Raji (cell line): ENCODE results near the gene ZDHHC1.

Experiments used
- POLR2A ChIP-seq: IDR thresholded peaks from 2 replicates; pipeline ENCODE4 v1.6.1; 2011; ENCODE audit warnings: low read depth, low read length, control low read depth; ENCODE audit not compliant: insufficient read depth

ZDHHC1 gene

DNA sequence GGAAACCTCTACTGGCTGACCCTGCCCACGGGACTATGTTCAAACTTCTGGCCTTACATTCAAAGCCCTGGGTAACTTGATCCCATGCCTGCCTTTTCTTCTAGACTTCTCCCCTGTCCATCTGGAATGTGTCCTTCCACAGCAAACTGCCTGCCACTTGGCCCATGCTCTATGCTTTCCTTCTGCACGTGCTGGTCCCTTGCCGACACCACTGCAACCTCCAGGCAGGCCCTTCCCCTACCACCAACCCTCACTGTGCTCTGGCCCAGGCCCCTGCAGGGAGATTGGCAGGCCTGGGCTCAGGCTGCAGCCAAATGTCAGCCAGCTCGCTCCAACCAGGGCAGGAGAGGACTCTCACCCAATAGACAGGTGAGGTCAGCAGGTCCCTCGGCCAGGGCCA lies 25.6 kb upstream of the ZDHHC1 start:
- TF ChIP-seq POLR2A: no peak

DNA sequence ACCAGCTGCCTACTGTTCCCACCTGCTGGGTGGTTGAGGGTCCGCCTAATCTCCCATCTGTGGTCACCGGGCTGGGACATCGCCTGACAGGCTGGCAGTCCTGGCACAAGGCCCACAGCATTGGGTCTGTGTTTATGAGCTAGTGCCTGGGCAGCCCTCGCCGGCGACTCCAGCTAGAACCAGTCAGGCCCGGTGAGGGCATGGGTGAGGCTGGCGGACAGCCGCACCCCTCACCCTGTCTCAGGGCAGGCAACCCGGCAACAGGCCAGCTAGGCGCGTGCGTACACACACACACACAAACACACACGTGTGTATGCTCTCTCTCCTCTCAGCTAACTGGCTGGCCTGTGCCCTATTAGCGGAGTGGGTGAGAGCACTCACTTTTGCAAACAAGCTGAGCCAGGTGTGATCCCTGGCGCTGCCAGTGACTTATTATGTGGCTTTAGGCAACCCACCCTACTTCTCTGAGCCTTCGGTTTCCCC lies 25.0 kb upstream of the ZDHHC1 start:
- TF ChIP-seq POLR2A: no peak

DNA sequence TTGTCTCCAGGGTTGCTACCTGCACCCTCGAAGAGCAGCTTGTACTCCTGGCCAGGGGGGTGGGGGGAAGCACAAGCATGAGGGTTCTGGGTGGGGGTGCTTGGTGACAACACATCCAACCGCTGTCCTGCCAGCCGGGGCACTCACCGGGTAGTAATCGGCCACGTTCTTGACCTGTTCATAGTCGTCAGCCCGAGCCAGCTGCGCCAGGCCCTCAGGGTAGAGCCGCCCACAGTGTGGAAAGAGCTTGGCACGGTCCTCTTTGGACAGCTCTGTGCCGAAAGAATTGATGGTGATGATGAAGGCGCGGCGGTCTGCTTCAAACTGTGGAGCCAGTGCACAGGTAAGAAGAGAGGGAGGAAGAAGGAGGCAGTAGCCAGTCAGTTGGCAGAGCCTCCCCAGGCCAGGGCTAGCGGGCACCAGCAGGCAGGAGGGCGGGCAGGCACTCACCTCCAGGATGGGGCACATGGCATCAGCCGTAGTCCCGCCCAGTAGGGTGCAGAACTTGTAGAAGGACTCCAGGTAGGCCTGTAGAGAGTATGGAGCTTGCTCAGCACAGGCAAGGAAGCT lies 22.6 kb upstream of the ZDHHC1 start:
- no peak for TF ChIP-seq POLR2A

DNA sequence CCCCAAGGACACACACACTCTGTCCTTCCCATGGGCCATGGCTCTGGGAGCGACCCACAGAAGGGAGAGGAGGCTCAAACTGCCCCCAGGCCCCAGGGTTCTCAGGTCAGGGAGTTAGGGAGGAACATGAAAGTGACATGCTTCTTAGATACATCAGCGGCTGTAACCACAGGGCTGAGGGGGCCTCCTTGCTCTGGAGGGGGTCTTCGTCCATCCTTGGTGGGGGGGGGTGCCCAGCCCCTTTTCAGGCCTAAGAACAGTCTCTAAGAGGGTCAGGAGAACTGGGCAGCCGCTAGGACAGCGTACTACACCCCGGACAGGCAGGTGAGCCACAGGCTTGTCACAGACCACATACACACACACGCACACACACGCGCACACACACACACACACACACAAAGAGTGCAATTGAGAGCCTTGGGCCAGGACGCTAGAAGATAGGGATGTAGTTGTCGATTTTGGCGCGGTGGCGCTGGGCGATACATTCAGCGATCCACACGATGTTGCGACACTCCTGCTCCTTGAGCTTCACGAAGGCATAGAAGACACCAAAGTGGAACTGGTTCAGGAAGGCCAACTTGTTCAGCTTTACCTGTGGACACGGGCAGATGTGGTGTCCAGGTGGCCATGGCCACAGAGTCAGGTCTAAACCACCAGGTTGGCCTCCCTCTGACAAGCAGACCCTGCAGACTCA lies 22.0 kb upstream of the ZDHHC1 start:
- no peak for TF ChIP-seq POLR2A

DNA sequence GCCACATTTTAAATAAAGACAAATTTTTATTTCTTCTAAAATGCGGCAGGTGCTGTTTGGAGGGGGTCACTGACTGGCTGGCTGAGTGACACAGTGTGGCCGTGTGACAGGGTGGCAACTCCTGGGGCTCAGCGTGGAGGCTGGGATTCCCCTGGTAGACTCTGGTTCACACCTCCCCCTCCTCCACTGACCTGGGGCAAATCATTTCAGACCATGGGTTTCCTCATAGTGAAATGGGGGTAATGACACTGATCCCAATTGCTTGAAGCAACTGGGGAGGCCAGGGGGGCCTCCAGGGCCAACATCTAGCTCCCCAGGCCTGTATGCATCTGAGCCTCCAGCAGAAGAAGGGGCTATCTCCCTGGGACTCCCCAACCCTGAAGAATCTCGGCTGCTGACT lies 21.2 kb upstream of the ZDHHC1 start:
- TF ChIP-seq POLR2A: no peak

DNA sequence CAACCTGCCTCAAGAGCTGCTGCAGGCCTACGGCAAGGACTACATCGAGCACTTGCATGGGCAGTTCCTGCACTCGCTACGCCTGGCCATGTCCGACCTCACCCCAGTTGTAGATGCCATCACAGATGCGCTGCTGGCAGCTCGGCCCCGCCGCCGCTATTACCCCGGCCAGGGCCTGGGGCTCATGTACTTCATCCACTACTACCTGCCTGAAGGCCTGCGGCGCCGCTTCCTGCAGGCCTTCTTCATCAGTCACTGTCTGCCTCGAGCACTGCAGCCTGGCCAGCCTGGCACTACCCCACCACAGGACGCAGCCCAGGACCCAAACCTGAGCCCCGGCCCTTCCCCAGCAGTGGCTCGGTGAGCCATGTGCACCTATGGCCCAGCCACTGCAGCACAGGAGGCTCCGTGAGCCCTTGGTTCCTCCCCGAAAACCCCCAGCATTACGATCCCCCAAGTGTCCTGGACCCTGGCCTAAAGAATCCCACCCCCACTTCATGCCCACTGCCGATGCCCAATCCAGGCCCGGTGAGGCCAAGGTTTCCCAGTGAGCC lies 20.4 kb upstream of the ZDHHC1 start:
- no peak for TF ChIP-seq POLR2A

DNA sequence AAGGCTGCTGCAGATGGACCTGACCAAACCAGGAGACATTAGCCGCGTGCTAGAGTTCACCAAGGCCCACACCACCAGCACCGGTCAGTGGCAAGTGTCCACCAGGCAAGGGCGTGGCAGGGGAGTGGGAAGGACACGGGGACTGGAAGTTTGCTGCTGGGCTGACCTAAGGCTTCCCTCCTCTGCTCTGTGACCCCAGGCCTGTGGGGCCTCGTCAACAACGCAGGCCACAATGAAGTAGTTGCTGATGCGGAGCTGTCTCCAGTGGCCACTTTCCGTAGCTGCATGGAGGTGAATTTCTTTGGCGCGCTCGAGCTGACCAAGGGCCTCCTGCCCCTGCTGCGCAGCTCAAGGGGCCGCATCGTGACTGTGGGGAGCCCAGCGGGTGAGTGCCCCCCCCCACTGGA lies 19.5 kb upstream of the ZDHHC1 start:
- no peak for TF ChIP-seq POLR2A

DNA sequence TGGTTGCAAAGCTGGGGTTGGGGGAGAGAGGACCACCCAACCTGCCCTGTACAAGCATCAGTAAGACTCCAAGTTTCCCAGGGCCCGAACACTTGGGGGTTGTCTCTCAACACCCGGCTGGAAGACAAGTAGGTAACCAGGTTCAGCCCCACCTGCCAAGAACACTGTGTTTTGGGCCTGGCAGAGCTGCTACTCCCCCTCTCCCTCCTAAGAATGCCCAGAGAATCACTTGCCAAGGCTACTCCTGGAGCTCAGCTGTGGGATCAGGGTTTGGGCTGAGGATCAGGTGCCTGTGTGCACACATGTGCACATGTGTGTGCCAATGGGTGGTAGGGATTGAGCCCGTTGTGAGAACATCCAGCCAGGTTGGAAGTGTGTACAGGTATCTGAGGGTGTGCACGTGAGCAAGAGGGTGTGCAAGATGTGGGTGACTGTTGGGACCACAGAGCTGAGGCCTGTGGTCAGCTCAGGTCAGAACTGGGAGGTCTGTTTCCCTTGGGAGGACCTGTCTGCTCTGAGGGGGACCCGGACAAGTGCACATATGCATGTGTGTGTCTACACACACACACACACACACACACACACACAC lies 16.9 kb upstream of the ZDHHC1 start:
- no peak for TF ChIP-seq POLR2A

DNA sequence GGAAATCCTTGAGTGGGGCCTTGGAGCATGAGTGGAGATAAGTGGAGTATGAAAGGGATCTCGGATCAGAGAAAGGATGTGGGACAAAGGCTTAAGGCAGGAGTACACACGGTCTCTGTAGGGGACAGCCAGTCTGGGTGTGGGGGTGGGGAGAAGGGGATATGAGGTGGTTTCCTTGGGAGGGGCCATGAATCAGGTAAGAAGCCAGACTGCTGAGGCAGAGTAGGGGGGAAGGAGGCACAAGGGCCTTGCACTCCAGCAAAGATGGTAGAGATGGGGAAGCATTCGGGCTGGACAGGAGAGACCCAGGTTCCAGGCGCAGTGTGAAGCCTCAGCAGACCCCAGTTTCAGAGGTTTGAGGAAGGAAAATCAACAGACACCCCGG lies 16.2 kb upstream of the ZDHHC1 start:
- TF ChIP-seq POLR2A: no peak

DNA sequence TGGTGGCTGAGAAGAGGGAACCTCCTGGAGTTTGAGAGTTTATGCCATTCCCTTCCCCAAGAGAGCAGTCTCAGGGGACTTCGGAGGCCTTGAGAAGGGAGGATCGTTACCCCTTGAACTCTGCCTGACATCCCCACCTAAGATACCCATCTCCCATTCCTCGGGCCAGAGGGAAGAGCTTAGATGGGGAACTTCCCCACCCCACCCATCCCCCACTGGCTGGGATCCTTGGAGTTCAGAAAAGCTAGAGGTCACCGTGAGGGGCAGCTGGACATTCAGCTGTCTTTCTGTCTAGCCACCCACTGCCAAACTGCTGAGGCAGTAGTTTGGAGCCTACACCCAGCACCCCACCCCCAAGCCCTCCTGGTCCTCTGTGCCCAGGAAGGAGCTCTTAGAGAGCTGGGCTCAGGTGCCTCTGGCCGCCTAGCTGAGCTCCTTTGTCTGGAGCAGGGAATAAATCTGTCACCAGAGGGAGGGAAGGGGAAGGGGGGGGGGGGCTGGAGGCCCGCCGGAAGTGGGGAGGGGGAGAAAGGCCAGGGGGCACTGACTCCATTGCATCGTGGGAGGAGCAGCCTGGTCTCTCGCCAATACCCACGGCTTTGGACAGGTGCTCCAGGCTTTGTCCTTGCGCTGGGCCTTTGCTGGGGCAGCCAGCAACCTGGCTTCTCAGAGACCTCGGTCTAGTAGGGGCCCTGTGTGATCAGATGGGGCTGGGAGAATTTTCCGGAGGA lies 15.7 kb upstream of the ZDHHC1 start:
- TF ChIP-seq POLR2A: no peak

DNA sequence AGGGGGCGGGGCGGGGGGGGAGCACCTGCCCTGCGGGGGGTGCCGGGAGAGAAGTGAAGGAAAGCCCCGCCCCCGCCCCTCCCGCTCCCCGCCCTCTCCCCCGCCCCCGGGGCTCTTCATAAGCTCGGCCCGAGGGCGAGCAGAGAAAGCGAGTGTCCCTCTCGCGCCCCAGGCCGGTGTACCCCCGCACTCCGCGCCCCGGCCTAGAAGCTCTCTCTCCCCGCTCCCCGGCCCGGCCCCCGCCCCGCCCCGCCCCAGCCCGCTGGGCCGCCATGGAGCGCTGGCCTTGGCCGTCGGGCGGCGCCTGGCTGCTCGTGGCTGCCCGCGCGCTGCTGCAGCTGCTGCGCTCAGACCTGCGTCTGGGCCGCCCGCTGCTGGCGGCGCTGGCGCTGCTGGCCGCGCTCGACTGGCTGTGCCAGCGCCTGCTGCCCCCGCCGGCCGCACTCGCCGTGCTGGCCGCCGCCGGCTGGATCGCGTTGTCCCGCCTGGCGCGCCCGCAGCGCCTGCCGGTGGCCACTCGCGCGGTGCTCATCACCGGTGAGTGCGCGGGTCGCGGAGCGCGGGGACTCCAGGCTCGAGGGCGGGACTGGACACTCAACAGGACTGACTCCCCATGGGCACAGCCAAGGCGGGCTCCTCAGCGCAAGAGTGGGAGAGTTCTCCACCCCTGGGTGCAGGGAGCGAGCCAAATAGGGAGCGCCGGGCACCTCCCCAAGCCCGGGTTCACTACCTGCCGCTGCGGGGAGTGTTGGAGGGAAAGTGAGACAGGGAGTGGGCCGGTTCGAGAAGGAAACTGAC lies 14.9 kb upstream of the ZDHHC1 start, which contains the start of gene HSD11B2:
HSD11B2 (plus strand) TSS at position 145 of the 798 bp plus-strand sequence; CDS start at position 273, 128 bp downstream.
- TF ChIP-seq POLR2A: no peak

DNA sequence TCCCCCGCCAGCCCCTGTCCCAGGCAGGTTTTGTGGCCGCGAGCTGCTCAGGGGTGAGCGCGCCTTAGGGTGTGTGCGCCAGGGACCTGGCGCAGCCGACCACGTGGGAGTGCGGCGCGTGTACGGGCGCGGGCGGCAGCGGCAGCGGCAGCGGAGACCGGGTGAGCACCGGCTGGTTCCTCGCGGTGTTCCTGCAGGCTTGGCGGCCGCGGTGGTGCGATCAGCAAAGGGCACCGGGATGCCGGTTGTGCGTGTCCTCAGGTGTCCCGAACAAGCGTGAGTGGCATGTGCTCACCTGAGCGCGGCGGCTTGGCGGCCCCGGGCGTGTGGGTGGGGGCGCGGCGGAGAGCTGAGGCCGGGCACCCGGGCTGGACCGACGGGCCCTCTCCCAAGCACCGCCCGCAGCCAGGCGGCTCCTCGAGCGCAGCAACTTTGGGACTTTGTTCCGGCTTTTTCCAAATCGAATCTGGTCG lies 14.3 kb upstream of the ZDHHC1 start:
- no peak for TF ChIP-seq POLR2A

DNA sequence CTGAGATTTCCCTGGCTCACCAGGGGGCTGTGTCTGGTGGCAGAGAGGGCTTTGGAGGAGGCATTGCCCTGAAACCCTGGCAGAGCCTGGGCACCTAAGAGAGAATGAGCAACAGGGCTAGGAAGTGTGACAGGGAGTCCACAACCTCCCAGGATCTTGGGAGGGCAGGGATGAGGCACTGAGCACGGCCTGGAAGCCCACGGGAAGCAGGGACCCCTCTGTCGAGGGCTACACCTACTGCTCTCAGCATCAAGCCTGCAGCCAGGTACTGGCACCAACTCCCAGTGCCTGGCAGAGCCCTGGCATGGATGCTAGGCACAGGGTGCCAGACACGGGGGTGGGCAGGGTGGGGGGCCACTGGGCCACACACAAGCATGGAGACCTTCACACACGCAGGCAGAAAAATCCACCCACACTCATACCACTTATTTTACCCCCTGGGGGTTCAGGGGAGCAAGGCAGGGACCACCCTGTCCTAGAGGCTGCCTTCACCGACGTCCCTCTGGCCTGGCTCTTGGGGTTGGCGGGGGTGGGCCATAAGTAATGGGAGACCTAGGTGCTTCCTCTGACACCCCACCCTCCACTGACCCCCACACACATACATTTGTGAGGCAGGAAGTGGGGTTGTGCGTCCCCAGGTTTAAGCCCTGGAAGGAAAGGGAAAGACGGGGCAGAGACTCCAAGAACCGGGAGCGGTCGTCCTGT lies 13.7 kb upstream of the ZDHHC1 start:
- TF ChIP-seq POLR2A: no peak
